RWPE1 (cell line): Measurements from ENCODE around the gene CRYBG2.
A peak's percentile ranks its signal among the peaks of the same experiment; 100 is the strongest.

Source experiments
- CTCF ChIA-PET: fragments of 350-600 bp; sonication (Branson Sonifier 250); formaldehyde crosslinking; extraction: SDS; loops from one replicate; lab custom pipeline; 2021; lab: Yijun Ruan, JAX
- POLR2A ChIA-PET: fragments of 400-600 bp; formaldehyde crosslinking; extraction: SDS; loops from one replicate; lab custom pipeline; 2020; ENCODE audit warnings: antibody characterized with exemption; ENCODE audit not compliant: low non-redundant PET; lab: Yijun Ruan, JAX
- DNase-seq: peaks from one replicate; pipeline ENCODE4 v3.0.0; 2012; ENCODE audit warnings: low spot score
- H3K27ac ChIP-seq: fragments of 450-650 bp; 2 replicates; pipeline ENCODE4 v1.5.1; 2017
- TF ChIP-seq, protein P1 (sequence below): fragments of 450-650 bp; conservative IDR thresholded peaks from 2 replicates; pipeline ENCODE4 v1.5.1; 2017; ENCODE audit warnings: low read depth, mild to moderate bottlenecking

The CRYBG2 gene

DNA sequence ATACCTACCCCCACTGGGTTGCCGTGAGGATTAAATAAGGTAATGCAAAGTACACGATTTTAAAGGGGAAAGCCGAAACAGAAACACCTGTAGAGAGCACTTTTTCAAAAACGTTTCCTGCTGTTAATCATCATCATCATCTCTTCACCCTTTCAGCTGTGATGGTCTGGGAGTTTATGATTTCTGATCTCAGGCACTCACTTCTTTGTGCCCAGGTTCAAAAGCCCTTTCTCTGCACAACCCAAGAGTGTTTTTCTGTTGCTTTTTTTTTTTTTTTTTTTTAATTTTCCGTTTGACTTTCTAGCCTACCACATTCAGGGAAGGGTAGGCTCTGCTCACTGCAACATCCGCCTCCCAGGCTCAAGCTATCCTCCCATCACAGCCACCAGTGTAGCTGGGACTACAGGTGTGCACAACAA is 46.6 kb downstream of the CRYBG2 start:
- no peak for DNase-seq
- H3K27ac ChIP-seq: peak overlapping the region; percentile 42
- POLR2A ChIA-PET: no interaction called here
- CTCF ChIA-PET: interaction anchor here (0.8 to 1.6 kb wide), 3 partner anchors 13 to 47 kb away, joined by 4 to 8 read pairs (median 4); partner anchors contain the start of gene CRYBG2
- TF ChIP-seq, protein P1, sequence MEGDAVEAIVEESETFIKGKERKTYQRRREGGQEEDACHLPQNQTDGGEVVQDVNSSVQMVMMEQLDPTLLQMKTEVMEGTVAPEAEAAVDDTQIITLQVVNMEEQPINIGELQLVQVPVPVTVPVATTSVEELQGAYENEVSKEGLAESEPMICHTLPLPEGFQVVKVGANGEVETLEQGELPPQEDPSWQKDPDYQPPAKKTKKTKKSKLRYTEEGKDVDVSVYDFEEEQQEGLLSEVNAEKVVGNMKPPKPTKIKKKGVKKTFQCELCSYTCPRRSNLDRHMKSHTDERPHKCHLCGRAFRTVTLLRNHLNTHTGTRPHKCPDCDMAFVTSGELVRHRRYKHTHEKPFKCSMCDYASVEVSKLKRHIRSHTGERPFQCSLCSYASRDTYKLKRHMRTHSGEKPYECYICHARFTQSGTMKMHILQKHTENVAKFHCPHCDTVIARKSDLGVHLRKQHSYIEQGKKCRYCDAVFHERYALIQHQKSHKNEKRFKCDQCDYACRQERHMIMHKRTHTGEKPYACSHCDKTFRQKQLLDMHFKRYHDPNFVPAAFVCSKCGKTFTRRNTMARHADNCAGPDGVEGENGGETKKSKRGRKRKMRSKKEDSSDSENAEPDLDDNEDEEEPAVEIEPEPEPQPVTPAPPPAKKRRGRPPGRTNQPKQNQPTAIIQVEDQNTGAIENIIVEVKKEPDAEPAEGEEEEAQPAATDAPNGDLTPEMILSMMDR: no peak

DNA sequence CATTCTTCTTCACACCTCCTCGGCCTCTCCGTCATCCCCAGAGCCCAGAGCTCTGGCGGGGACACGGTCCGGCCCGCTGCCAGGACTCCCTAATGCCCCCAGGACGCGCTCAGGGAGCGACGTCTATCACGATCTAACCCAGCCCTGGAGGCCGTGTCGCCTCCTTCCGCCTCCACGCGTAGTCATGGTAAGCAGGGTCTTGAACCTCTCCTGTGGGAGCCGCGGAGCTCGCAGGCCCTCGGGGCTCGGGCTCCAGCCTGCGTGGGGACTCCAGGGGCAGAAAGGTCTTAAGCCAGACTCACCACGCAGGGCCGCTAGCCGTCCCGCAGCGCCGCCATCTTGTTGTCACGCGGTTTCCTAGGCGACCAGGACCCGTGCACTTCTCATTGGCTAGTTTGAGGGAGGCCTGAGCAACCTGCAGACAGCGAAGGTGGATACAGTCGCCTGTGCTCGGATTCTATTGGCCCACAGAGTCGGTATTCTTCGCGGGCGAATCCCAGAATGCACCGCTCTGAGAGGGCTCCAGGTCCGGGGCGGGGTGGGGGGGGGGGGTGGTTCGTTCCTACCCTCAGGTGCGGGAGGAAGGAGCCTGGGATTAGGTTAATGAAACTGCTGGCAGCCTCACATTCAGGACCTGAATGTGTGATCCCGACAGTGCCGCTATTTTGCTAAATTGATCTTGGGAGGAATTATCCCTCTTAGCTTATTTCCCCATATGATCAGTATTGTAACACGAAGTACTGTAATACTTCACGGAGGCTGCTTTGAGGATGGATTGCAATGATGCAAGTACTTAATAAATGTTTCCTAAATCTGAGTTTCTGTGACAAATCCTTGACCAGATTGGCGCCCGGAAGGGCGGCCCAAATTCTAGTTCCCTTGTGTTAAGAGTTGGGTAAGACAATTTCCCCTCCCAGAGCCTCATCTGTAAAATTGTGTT is 47.4 kb downstream of the CRYBG2 start, which contains the start of gene UBXN11:
Gene UBXN11, minus strand, starts transcription at position 347 of the 940 bp plus-strand sequence. CDS start 3,753 bp downstream, outside the sequence.
- H3K27ac ChIP-seq: peak within 1 kb of the TSS; percentile 70
- CTCF ChIA-PET: interaction anchor here (0.8 to 1.6 kb wide), 3 partner anchors 14 to 29 kb away, joined by 4 to 8 read pairs (median 4); no protein-coding TSS in a partner anchor
- TF ChIP-seq, protein P1: no peak
- peak; percentile 99 for DNase-seq
- POLR2A ChIA-PET: no interaction called here

DNA sequence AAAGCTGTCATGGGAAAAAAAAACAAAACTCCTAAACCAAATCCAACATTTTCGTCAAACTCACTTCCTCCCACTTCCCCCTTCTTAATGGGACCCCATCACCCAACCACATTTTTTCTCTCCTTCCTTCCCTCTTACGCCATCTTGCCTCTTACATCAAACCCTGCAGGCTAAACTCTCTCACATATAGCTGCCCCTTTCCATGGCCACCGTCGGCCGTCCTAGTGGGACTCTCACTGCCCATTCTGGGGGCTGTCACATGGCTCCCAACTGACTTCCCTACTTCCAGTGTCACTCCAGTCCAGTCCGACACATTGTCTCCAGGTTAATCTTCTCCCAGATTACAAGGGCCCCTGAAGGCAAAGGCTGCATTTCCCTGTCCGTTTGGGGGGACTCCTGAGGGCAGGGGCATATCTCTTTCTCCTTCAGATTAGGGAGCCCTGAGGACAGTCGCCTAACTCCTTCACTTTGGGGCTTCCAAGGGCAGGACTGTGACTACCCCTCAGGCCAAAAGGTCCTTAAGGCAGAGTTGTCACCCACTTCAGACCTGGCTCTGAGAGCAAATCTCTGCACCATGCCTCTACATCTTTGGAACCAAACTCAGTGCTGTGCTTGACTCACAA is 48.2 kb downstream of the CRYBG2 start:
- H3K27ac ChIP-seq: peak overlapping the region; percentile 70
- no peak for DNase-seq
- CTCF ChIA-PET: interaction anchor here (0.9 kb wide), 1 partner anchor 28 kb away, joined by 4 read pairs; no protein-coding TSS in a partner anchor
- TF ChIP-seq, protein P1: no peak
- POLR2A ChIA-PET: no interaction called here

DNA sequence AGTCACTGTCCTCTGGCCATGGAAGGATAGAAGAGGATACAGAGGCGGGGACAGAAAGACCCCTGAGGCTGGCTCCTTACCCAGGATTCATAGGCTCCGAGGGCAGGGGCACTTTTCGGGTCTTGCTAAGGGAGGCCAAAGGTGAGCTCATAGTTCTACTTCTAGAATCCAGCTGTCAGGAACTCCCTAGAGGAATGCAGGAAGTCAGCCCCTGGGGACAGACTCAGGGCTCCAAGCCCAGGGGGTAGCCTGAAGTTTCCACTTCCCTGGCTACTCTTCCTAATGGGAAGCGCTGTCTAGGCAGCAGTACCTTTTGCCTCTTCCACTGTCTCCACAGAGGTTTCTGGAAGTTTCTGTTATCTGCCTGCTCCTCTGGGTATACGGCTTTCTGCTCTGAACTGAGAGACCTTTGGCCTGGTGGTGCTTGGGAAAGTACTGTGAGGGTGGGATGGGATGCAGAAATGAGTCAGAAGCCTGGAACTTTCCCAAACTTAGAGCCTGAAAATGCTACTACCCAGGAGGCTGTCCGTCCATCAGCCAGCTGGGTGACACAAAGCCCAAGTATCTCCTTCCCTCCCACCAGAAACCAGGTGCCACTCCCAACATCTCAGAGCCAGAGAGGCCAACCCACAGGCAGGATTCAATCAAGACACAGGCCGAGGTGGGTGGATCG is 51.1 kb downstream of the CRYBG2 start:
- DNase-seq: peak; percentile 37
- TF ChIP-seq, protein P1: no peak
- ChIA-PET CTCF (interaction anchor here (0.6 kb wide), 1 partner anchor 19 kb away, joined by 3 read pairs; no protein-coding TSS in a partner anchor), POLR2A (no interaction called here)
- peak overlapping the region; percentile 76 for H3K27ac ChIP-seq

DNA sequence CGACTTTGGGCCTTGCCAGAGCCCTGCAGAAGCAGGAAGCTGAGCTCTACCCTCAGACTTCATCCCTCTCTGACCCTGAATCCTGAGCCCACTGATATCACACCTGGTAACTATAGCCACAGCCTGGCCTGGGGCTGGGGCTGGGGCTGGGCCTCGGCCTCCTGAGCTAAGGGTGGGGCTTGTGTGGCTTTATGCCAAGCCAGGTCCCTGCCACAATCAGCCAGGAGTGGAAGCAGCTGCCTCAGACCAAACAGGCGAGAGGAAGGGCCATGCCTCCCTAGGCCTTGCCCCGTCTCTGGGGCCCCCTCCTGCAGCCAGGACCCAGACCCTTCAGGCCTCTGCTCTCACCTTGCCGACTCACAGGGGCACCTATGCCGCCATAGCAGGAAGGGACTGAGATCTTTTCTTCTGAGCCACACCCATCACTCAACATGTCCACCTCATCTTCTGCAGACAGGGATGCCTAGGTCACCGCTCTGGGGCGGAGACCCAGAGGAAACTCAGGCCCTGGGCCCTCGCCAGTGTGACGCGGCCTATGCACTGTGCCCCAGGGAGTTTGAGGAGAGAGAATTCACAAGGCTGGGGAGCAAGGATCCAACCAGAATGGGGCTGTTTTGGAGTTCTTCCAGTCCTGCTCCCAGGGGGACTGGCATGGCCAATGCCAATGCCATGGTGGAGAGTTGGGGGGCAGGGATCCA is 53.2 kb downstream of the CRYBG2 start:
- DNase-seq: no peak
- ChIA-PET CTCF (interaction anchor here (1.2 kb wide), 1 partner anchor 15 kb away, joined by 5 read pairs; no protein-coding TSS in a partner anchor), POLR2A (no interaction called here)
- TF ChIP-seq, protein P1: no peak
- H3K27ac ChIP-seq: peak overlapping the region; percentile 67
